Measurements from ENCODE around the gene BMI1.

GRCh38 chr10:22351131-22351703 is 30.3 kb downstream of the BMI1 start:
- TF ChIP-seq CTCF (IDR thresholded peaks at IDR 0.05) (no peak), POLR2A (IDR thresholded peaks at IDR 0.05) (no peak)
